HepG2 (cell line): ENCODE results near the gene ZC3H13. TPM values are rescaled to one million over a fixed set of nuclear protein-coding genes. Genes with fewer than 3 reads are reported as not detected.
A peak's percentile ranks its signal among the peaks of the same experiment; 100 is the strongest.

ENCODE experiments used
- ATAC-seq: fragments of 200-7000 bp; cut with Tn5 transposase; 3 replicates; pipeline ENCODE4 v1.9.1; 2020; ENCODE audit warnings: mild to moderate bottlenecking, moderate library complexity
- BruUV-seq: library from RNA; stranded (reverse); fragments of 400-500 nt; replicated peaks from 2 replicates; lab custom pipeline; 2021; lab: Mats Ljungman, UMichigan
- CTCF ChIA-PET: fragments of 300-600 bp; formaldehyde crosslinking; extraction: SDS; loops from one replicate; lab custom pipeline; 2021; ENCODE audit warnings: low total read pairs, inconsistent platforms, low intra/inter-chr PET ratio; lab: Yijun Ruan, JAX
- POLR2A ChIA-PET: fragments of 350-600 bp; sonication (Branson Sonifier 250); formaldehyde crosslinking; loops from one replicate; lab custom pipeline; 2020; ENCODE audit warnings: antibody characterized with exemption, inconsistent platforms; lab: Yijun Ruan, JAX
- DNase-seq: peaks from one replicate; pipeline ENCODE4 v3.0.0-alpha.2; 2015; ENCODE audit warnings: low spot score
- FAIRE-seq: peaks from 3 replicates; lab custom pipeline; 2011; peaks lifted over from hg19 to GRCh38; lab: Jason Lieb, UNC
- H2AFZ ChIP-seq: one replicate; pipeline ENCODE4 v1.6.1; 2011; ENCODE audit warnings: low read length, inconsistent platforms
- H3K27ac ChIP-seq: fragments of 300-600 bp; 3 replicates; pipeline ENCODE4 v1.8.0; 2011; ENCODE audit warnings: mixed run types, mild to moderate bottlenecking, mixed read lengths, low read length, inconsistent platforms; ENCODE audit not compliant: insufficient read depth; ENCODE audit errors: extremely low read length
- H3K27me3 ChIP-seq, 2 experiments: fragments of 200-600 bp in 1 of 2; 2 replicates in 1 of 2; 3 replicates in 1 of 2; pipeline versions ENCODE4 v1.6.0 to v1.8.0; 2011; ENCODE audit warnings: low read length in 2 of 2, mild to moderate bottlenecking in 2 of 2, moderate library complexity in 2 of 2, inconsistent platforms in 1 of 2; ENCODE audit not compliant: insufficient read depth in 2 of 2, control insufficient read depth in 1 of 2
- H3K36me3 ChIP-seq, 2 experiments: fragments of 200-600 bp in 1 of 2; replicated peaks in 1 of 2; 2 replicates in 1 of 2; 3 replicates in 1 of 2; pipeline versions ENCODE4 v1.5.1 to v1.8.0; 2011; ENCODE audit warnings: low read length in 2 of 2, inconsistent platforms in 1 of 2; ENCODE audit not compliant: insufficient read depth in 2 of 2, control insufficient read depth in 1 of 2
- H3K4me1 ChIP-seq: 2 replicates; pipeline ENCODE4 v1.5.1; 2012; ENCODE audit warnings: low read length, inconsistent platforms; ENCODE audit not compliant: insufficient read depth
- H3K4me2 ChIP-seq: 2 replicates; pipeline ENCODE4 v1.6.0; 2011; ENCODE audit warnings: low read depth, low read length, inconsistent platforms
- H3K4me3 ChIP-seq, 3 experiments: fragments of 200-600 bp in 1 of 3; sonication (generic), shearing (Covaris generic) in 1 of 3; replicated peaks in 1 of 3; 2 replicates each; pipeline ENCODE4 v1.5.1; 2011 to 2016; ENCODE audit warnings: low read length in 3 of 3, inconsistent platforms in 2 of 3, low read depth in 2 of 3, mild to moderate bottlenecking in 2 of 3, control low read depth in 1 of 3, mixed read lengths in 1 of 3; ENCODE audit not compliant: insufficient read depth in 1 of 3
- H3K79me2 ChIP-seq: one replicate; pipeline ENCODE4 v1.6.1; 2011; ENCODE audit warnings: low read length, inconsistent platforms; ENCODE audit not compliant: insufficient read depth
- H3K9ac ChIP-seq: 2 replicates; pipeline ENCODE4 v1.6.0; 2011; ENCODE audit warnings: mild to moderate bottlenecking, low read depth, low read length, inconsistent platforms; ENCODE audit not compliant: insufficient read depth
- H3K9me3 ChIP-seq: 2 replicates; pipeline ENCODE4 v1.5.1; 2012; ENCODE audit warnings: mild to moderate bottlenecking, low read length
- H4K20me1 ChIP-seq: 2 replicates; pipeline ENCODE4 v1.6.0; 2011; ENCODE audit warnings: inconsistent platforms, mild to moderate bottlenecking, low read length, moderate library complexity; ENCODE audit not compliant: insufficient read depth
- BATF2 ChIP-seq: sonication (generic); formaldehyde crosslinking; IDR thresholded peaks from 2 replicates; pipeline ENCODE4 v1.8.0; 2022; ENCODE audit warnings: mild to moderate bottlenecking, missing genetic modification reagents, moderate library complexity
- MAFK ChIP-seq, 2 experiments: IDR thresholded peaks in 1 of 2; conservative IDR thresholded peaks in 1 of 2; 2 replicates each; pipeline ENCODE4 v1.6.1; 2011; ENCODE audit warnings: improper control_type of control experiment in 2 of 2, low read length in 2 of 2
- PRMT3 ChIP-seq: sonication (generic); formaldehyde crosslinking; IDR thresholded peaks from 2 replicates; pipeline ENCODE4 v1.8.1; 2022; ENCODE audit warnings: low read depth, mild to moderate bottlenecking, moderate library complexity, missing genetic modification reagents, borderline replicate concordance
- SOX13 ChIP-seq, 3 experiments: fragments of 450-650 bp in 1 of 3; sonication (generic) in 1 of 3; formaldehyde crosslinking in 1 of 3; IDR thresholded peaks in 2 of 3; conservative IDR thresholded peaks in 1 of 3; 2 replicates each; pipeline versions ENCODE4 v1.5.0 to v1.6.1; 2016 to 2020; ENCODE audit warnings: antibody characterized with exemption in 1 of 3, mild to moderate bottlenecking in 1 of 3, missing compliant biosample characterization in 1 of 3, missing genetic modification reagents in 1 of 3, moderate library complexity in 1 of 3
- SP5 ChIP-seq: IDR thresholded peaks from 2 replicates; pipeline ENCODE4 v1.6.1; 2016; ENCODE audit warnings: low read depth, borderline replicate concordance
- ZC3H13 ChIP-seq: sonication (generic); formaldehyde crosslinking; IDR thresholded peaks from 2 replicates; pipeline ENCODE4 v1.8.1; 2023; ENCODE audit warnings: mild to moderate bottlenecking, missing genetic modification reagents, moderate library complexity
- ZMAT5 ChIP-seq: sonication (generic); formaldehyde crosslinking; IDR thresholded peaks from 2 replicates; pipeline ENCODE4 v1.5.0; 2020; ENCODE audit warnings: mild to moderate bottlenecking, low read depth, missing genetic modification reagents, borderline replicate concordance
- ZNF121 ChIP-seq: sonication (generic); formaldehyde crosslinking; IDR thresholded peaks from 2 replicates; pipeline ENCODE4 v1.5.0; 2020; ENCODE audit warnings: mild to moderate bottlenecking, missing genetic modification reagents
- ZNF235 ChIP-seq: sonication (generic); formaldehyde crosslinking; IDR thresholded peaks from 2 replicates; pipeline ENCODE4 v1.8.1; 2023; ENCODE audit warnings: mild to moderate bottlenecking, missing genetic modification reagents, borderline replicate concordance
- ZNF550 ChIP-seq: sonication (generic); formaldehyde crosslinking; IDR thresholded peaks from 2 replicates; pipeline ENCODE4 v1.4.0; 2020; ENCODE audit warnings: mild to moderate bottlenecking, missing genetic modification reagents, borderline replicate concordance
- ZNF607 ChIP-seq: sonication (generic); formaldehyde crosslinking; IDR thresholded peaks from 2 replicates; pipeline ENCODE4 v1.5.1; 2020; ENCODE audit warnings: missing genetic modification reagents, mild to moderate bottlenecking, borderline replicate concordance
- ZNF609 ChIP-seq: sonication (generic); formaldehyde crosslinking; IDR thresholded peaks from 2 replicates; pipeline ENCODE4 v1.4.0; 2020; ENCODE audit warnings: mild to moderate bottlenecking, missing genetic modification reagents, borderline replicate concordance
- ZNF678 ChIP-seq: sonication (generic); formaldehyde crosslinking; IDR thresholded peaks from 2 replicates; pipeline ENCODE4 v1.4.0; 2020; ENCODE audit warnings: mild to moderate bottlenecking, missing genetic modification reagents
- WGBS: methylation state at CpG from one replicate; pipeline ENCODE4 v1.1.6; 2017; ENCODE audit warnings: low lambda C conversion rate; 5-methylcytosine and 5-hydroxymethylcytosine counted together
- in situ Hi-C: cut with HindIII; loops from 2 replicates; pipeline ENCODE4 v1.10.0; 2017; ENCODE audit warnings: low pct_unique_long_range_greater_than_20kb; ENCODE audit not compliant: extremely low pct_ligation_motif_present
- intact Hi-C: fragments of 100-400 bp; cut with micrococcal nuclease; formaldehyde crosslinking; loops from one replicate; pipeline ENCODE4 v1.10.0; 2022; ENCODE audit not compliant: unreplicated experiment
- polyA plus RNA-seq, 8 experiments: library from polyadenylated mRNA; depleted of rRNA in 3 of 8; stranded (reverse) in 7 of 8; unstranded in 1 of 8; fragments of >200 nt; fragmentation: Illumina TruSeq in 4 of 8; extraction: Trizol in 4 of 8; gene quantifications; 2 replicates each; pipeline versions ENCODE4 v1.2.1 to v1.2.3, GENCODE V29; 2011 to 2016; ENCODE audit warnings: low read depth in 4 of 8, missing spikeins in 1 of 8, mixed read lengths in 1 of 8; ENCODE audit not compliant: insufficient read depth in 1 of 8
- total RNA-seq, 5 experiments: library from RNA; depleted of rRNA; stranded (reverse); fragments of >200 nt; fragmentation: Illumina TruSeq; extraction: Trizol; gene quantifications; 2 replicates each; pipeline ENCODE4 v1.2.3, GENCODE V29; 2016; ENCODE audit warnings: low read depth in 1 of 5

ZC3H13 gene
- total and polyA plus RNA-seq, 2 of the 13 experiments (the other 11 are each of a cell fraction or from before 2014, with no cell fraction given) = 2.7 to 23.5 TPM

GRCh38 chr13:46101002-46101401, 48.5 kb upstream of the ZC3H13 start:
- Histone ChIP-seq H3K27ac (peak overlapping the region; percentile 87), H3K4me3 (no peak overlapping the region), H3K79me2 (peaks cover 88% of the 10 kb centered on the region), H4K20me1 (0 out of 2 replicates have a peak, but pooled peaks cover 2% of the 10 kb centered on the region), H3K4me2 (peak overlapping the region; percentile 80), H2AFZ (no peak overlapping the region), H3K27me3 (no peaks in the 10 kb centered on the region), H3K4me1 (peaks cover 89% of the 10 kb centered on the region), H3K9ac (peak overlapping the region; percentile 75; the same call in 1 of the 2 replicates), H3K36me3 (peaks cover 10 to 22% of the 10 kb centered on the region in 2 experiments), H3K9me3 (no peaks in the 10 kb centered on the region)
- FAIRE-seq (no peak), DNase-seq (no peak), ATAC-seq (no peak)
- in situ Hi-C loops (no loop called here), intact Hi-C loops (no loop called here)
- WGBS = 94% methylated on average over 4 of the region's 4 CpGs
- TF ChIP-seq SOX13 (IDR thresholded peaks at IDR 0.05) (no peak), SOX13 (CRISPR knock-in tag; conservative IDR thresholded peaks at IDR 0.05 in 1 of 2, IDR thresholded peaks at IDR 0.05 in 1 of 2) (no peak), ZMAT5 (CRISPR knock-in tag) (no peak), PRMT3 (CRISPR knock-in tag) (no peak), ZNF235 (no peak), ZNF550 (CRISPR knock-in tag) (no peak), SP5 (CRISPR knock-in tag) (no peak), ZNF609 (CRISPR knock-in tag) (no peak), ZNF678 (CRISPR knock-in tag) (no peak), MAFK (conservative IDR thresholded peaks at IDR 0.05 in 1 of 2, IDR thresholded peaks at IDR 0.05 in 1 of 2; ENCODE audit: low read length in 2 of 2) (no peak), ZNF607 (CRISPR knock-in tag) (no peak), ZNF121 (CRISPR knock-in tag) (no peak), BATF2 (no peak), ZC3H13 (no peak)
- CTCF ChIA-PET = no interaction called here
- no TSS peak for BruUV-seq
- POLR2A ChIA-PET = no interaction called here
